GM12865 (cell line): ENCODE data around the gene NRL.
"Not testable (repeated sequence)": the region's sequence is repeated elsewhere in the genome, so short reads cannot be mapped to it uniquely, and the experiment has no call there.

Experiments
- DNase-seq: peaks from one replicate; pipeline ENCODE4 v3.0.0; 2010; ENCODE audit warnings: low read depth
- H3K4me3 ChIP-seq: 2 replicates; pipeline ENCODE4 v1.5.1; 2011; ENCODE audit warnings: mild to moderate bottlenecking, low read depth, low read length, control low read depth
- CTCF ChIP-seq: IDR thresholded peaks from 2 replicates; pipeline ENCODE4 v1.5.1; 2011; ENCODE audit warnings: low read length, control low read depth, low read depth, inconsistent platforms; ENCODE audit not compliant: insufficient read depth; ENCODE audit errors: missing control alignments

The NRL gene

GRCh38 chr14:24108336-24108874 is 6.3 kb downstream of the NRL start:
- H3K4me3 ChIP-seq, result no peak overlapping the region
- TF ChIP-seq CTCF, result no peak
- no peak for DNase-seq

GRCh38 chr14:24106672-24107271 is 8.0 kb downstream of the NRL start:
- no peak for DNase-seq
- no peak overlapping the region for H3K4me3 ChIP-seq
- TF ChIP-seq CTCF, result no peak

GRCh38 chr14:24105609-24106239 is 9.0 kb downstream of the NRL start:
- not testable (repeated sequence) for DNase-seq, H3K4me3 ChIP-seq

- no peak for DNase-seq
- H3K4me3 ChIP-seq, result no peak overlapping the region
- no peak for TF ChIP-seq CTCF
Measured at GRCh38 chr14:24103451-24103850, 11.3 kb downstream of the NRL start.

GRCh38 chr14:24102357-24103048 is 12.2 kb downstream of the NRL start:
- DNase-seq, result no peak
- TF ChIP-seq CTCF, result no peak
- H3K4me3 ChIP-seq, result no peak overlapping the region

GRCh38 chr14:24100982-24101494 is 13.7 kb downstream of the NRL start:
- no peak for DNase-seq
- TF ChIP-seq CTCF, result no peak

GRCh38 chr14:24100197-24100981 is 14.4 kb downstream of the NRL start:
- TF ChIP-seq CTCF, result no peak
- DNase-seq, result no peak
- H3K4me3 ChIP-seq, result no peak overlapping the region

More at GRCh38 chr14:24100982-24101494, 13.7 kb downstream of the NRL start:
- no peak overlapping the region for H3K4me3 ChIP-seq
